ENCODE data around the gene DCAF11.

DNA sequence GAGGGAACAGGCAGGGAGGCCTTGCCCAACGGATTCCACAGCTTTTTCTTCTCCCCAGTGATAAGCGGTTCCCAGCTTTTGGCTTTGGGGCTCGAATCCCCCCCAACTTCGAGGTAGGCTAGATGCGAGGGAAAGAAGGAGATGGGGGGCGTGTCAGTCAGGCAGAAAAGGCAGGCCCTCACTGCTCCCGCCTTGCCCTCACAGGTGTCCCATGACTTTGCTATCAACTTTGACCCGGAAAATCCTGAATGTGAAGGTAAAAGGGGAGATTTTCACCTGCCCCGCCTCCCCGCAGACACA is 38.3 kb upstream of the DCAF11 start:
- TF ChIP-seq, protein P1, sequence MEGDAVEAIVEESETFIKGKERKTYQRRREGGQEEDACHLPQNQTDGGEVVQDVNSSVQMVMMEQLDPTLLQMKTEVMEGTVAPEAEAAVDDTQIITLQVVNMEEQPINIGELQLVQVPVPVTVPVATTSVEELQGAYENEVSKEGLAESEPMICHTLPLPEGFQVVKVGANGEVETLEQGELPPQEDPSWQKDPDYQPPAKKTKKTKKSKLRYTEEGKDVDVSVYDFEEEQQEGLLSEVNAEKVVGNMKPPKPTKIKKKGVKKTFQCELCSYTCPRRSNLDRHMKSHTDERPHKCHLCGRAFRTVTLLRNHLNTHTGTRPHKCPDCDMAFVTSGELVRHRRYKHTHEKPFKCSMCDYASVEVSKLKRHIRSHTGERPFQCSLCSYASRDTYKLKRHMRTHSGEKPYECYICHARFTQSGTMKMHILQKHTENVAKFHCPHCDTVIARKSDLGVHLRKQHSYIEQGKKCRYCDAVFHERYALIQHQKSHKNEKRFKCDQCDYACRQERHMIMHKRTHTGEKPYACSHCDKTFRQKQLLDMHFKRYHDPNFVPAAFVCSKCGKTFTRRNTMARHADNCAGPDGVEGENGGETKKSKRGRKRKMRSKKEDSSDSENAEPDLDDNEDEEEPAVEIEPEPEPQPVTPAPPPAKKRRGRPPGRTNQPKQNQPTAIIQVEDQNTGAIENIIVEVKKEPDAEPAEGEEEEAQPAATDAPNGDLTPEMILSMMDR (IDR thresholded peaks at IDR 0.05) = no peak
- no peak for TF ChIP-seq POLR2A (IDR thresholded peaks at IDR 0.05)

Measured in esophagus squamous epithelium (tissue), 4 donors.